HepG2 (cell line): ENCODE data around the gene KRTAP12-3.
A peak's percentile ranks its signal among the peaks of the same experiment; 100 is the strongest.

Experiments
- CTCF ChIP-seq: sonication (generic); formaldehyde crosslinking; IDR thresholded peaks from 2 replicates; pipeline ENCODE4 v1.5.0; 2020; ENCODE audit warnings: mild to moderate bottlenecking, missing genetic modification reagents, moderate library complexity
- ELF1 ChIP-seq: sonication (generic); formaldehyde crosslinking; IDR thresholded peaks from 2 replicates; pipeline ENCODE4 v1.4.0; 2020; ENCODE audit warnings: missing genetic modification reagents
- ESRRA ChIP-seq: sonication (generic); formaldehyde crosslinking; IDR thresholded peaks from 2 replicates; pipeline ENCODE4 v1.5.1; 2020; ENCODE audit warnings: mild to moderate bottlenecking, low read depth, missing genetic modification reagents
- MAF1 ChIP-seq: sonication (generic); formaldehyde crosslinking; IDR thresholded peaks from 2 replicates; pipeline ENCODE4 v1.5.0; 2020; ENCODE audit warnings: missing genetic modification reagents, borderline replicate concordance
- NFATC3 ChIP-seq: sonication (generic); formaldehyde crosslinking; IDR thresholded peaks from 2 replicates; pipeline ENCODE4 v1.5.1; 2020; ENCODE audit warnings: mild to moderate bottlenecking, missing genetic modification reagents
- PRPF4 ChIP-seq: fragments of 200-400 bp; formaldehyde crosslinking; IDR thresholded peaks from 2 replicates; pipeline ENCODE4 v1.6.1; 2016; ENCODE audit warnings: low read length, low read depth; ENCODE audit not compliant: poor library complexity, severe bottlenecking
- SP2 ChIP-seq: sonication (generic); formaldehyde crosslinking; IDR thresholded peaks from 2 replicates; pipeline ENCODE4 v1.5.1; 2020; ENCODE audit warnings: mild to moderate bottlenecking, missing genetic modification reagents
- TARDBP ChIP-seq: sonication (generic); formaldehyde crosslinking; IDR thresholded peaks from 2 replicates; pipeline ENCODE4 v1.8.0; 2022; ENCODE audit warnings: mild to moderate bottlenecking, missing genetic modification reagents
- TEAD3 ChIP-seq: optimal IDR thresholded peaks from 2 replicates; pipeline ENCODE3; 2016; ENCODE audit warnings: borderline replicate concordance
- ZNF333 ChIP-seq: sonication (generic); formaldehyde crosslinking; IDR thresholded peaks from 2 replicates; pipeline ENCODE4 v1.4.0; 2020; ENCODE audit warnings: mild to moderate bottlenecking, missing genetic modification reagents, borderline replicate concordance
- ZNF335 ChIP-seq: sonication (generic); formaldehyde crosslinking; IDR thresholded peaks from 2 replicates; pipeline ENCODE4 v1.4.0; 2020; ENCODE audit warnings: missing genetic modification reagents
- TF ChIP-seq, protein P1 (sequence below): sonication (generic); formaldehyde crosslinking; IDR thresholded peaks from 2 replicates; pipeline ENCODE4 v1.4.0; 2020; ENCODE audit warnings: missing genetic modification reagents

DNA sequence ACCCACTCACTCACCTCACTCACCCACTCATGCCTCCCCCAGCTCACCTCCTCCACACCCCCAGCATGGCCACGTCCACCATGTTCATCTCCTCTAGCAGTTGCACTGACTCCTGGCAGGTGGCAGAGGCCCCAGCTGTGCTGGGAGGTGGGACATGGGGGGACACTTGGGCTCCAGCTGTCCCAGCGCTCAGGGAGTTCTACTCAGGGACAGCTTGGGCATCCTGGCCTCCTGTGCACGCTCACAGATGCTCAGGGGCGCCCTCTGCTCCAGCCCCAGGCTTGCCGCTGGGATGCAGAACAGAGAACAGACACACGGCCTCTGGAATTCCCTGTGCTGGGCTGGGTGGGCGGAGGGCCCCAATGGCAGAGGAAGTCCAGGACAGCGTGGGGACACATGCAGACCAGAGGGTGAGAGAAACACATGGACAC, 40.6 kb upstream of the KRTAP12-3 start:
- TF ChIP-seq TEAD3: no peak
- TF ChIP-seq ESRRA: no peak
- peak; percentile 29; the same call in 1 of the 2 replicates for TF ChIP-seq CTCF (CRISPR knock-in tag)
- no peak for TF ChIP-seq ZNF333
- no peak for TF ChIP-seq SP2 (CRISPR knock-in tag)
- TF ChIP-seq, protein P1, sequence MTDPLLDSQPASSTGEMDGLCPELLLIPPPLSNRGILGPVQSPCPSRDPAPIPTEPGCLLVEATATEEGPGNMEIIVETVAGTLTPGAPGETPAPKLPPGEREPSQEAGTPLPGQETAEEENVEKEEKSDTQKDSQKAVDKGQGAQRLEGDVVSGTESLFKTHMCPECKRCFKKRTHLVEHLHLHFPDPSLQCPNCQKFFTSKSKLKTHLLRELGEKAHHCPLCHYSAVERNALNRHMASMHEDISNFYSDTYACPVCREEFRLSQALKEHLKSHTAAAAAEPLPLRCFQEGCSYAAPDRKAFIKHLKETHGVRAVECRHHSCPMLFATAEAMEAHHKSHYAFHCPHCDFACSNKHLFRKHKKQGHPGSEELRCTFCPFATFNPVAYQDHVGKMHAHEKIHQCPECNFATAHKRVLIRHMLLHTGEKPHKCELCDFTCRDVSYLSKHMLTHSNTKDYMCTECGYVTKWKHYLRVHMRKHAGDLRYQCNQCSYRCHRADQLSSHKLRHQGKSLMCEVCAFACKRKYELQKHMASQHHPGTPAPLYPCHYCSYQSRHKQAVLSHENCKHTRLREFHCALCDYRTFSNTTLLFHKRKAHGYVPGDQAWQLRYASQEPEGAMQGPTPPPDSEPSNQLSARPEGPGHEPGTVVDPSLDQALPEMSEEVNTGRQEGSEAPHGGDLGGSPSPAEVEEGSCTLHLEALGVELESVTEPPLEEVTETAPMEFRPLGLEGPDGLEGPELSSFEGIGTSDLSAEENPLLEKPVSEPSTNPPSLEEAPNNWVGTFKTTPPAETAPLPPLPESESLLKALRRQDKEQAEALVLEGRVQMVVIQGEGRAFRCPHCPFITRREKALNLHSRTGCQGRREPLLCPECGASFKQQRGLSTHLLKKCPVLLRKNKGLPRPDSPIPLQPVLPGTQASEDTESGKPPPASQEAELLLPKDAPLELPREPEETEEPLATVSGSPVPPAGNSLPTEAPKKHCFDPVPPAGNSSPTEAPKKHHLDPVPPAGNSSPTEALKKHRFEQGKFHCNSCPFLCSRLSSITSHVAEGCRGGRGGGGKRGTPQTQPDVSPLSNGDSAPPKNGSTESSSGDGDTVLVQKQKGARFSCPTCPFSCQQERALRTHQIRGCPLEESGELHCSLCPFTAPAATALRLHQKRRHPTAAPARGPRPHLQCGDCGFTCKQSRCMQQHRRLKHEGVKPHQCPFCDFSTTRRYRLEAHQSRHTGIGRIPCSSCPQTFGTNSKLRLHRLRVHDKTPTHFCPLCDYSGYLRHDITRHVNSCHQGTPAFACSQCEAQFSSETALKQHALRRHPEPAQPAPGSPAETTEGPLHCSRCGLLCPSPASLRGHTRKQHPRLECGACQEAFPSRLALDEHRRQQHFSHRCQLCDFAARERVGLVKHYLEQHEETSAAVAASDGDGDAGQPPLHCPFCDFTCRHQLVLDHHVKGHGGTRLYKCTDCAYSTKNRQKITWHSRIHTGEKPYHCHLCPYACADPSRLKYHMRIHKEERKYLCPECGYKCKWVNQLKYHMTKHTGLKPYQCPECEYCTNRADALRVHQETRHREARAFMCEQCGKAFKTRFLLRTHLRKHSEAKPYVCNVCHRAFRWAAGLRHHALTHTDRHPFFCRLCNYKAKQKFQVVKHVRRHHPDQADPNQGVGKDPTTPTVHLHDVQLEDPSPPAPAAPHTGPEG (CRISPR knock-in tag): no peak
- TF ChIP-seq TARDBP (CRISPR knock-in tag): no peak
- no peak for TF ChIP-seq ELF1 (CRISPR knock-in tag)
- TF ChIP-seq NFATC3 (CRISPR knock-in tag): no peak
- TF ChIP-seq MAF1 (CRISPR knock-in tag): no peak
- TF ChIP-seq ZNF335 (CRISPR knock-in tag): no peak
- no peak for TF ChIP-seq PRPF4
